ENCODE results near the gene WDTC1.

The WDTC1 gene

DNA sequence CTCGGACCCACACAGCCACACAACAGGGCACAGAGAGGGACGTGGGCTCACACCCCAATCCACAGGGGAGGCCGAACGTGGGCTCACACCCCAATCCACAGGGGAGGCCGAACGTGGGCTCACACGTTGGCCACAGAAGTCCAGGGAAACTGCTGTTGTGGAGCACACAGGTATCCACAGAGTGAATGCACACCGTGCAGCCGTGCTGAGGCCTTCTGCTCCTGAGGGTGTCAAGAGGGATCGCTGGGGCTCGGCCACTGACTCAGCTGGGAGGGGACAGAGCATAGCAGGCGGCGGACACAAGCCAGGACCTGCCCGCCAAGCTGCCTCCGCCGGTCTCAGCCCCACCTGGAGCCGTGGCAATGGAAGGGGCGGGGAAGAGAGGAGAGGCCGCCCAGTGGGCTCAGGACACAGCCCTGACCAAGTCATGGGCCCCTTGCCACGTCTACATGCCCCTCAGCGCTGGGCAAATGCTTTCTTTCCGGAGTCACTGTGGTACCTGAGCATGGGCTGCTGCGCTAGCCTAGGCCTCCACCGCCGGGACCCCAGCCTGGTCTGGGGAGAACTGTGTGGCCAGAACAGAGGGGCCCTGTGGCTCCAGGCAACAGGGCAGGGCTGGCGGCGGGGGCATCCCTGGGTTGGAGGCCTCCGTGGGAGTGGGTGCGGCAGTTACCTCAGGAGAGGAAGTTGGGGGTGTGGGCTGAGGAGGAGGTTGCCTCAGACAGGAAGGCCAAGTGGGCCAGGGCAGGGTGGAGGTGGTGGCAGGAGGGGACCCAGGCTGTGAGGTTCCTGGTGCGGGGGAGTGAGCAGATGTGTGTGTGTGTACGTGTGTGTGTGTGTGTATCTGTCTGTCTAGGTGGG lies 108.6 kb downstream of the WDTC1 start:
- H3K4me3 ChIP-seq (ENCODE audit: low read depth, low read length): no peak overlapping the region
- no peak for DNase-seq (ENCODE audit: low read depth)
- TF ChIP-seq, protein P1, sequence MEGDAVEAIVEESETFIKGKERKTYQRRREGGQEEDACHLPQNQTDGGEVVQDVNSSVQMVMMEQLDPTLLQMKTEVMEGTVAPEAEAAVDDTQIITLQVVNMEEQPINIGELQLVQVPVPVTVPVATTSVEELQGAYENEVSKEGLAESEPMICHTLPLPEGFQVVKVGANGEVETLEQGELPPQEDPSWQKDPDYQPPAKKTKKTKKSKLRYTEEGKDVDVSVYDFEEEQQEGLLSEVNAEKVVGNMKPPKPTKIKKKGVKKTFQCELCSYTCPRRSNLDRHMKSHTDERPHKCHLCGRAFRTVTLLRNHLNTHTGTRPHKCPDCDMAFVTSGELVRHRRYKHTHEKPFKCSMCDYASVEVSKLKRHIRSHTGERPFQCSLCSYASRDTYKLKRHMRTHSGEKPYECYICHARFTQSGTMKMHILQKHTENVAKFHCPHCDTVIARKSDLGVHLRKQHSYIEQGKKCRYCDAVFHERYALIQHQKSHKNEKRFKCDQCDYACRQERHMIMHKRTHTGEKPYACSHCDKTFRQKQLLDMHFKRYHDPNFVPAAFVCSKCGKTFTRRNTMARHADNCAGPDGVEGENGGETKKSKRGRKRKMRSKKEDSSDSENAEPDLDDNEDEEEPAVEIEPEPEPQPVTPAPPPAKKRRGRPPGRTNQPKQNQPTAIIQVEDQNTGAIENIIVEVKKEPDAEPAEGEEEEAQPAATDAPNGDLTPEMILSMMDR (conservative IDR thresholded peaks at IDR 0.05; ENCODE audit: low read depth, low read length): no peak

DNA sequence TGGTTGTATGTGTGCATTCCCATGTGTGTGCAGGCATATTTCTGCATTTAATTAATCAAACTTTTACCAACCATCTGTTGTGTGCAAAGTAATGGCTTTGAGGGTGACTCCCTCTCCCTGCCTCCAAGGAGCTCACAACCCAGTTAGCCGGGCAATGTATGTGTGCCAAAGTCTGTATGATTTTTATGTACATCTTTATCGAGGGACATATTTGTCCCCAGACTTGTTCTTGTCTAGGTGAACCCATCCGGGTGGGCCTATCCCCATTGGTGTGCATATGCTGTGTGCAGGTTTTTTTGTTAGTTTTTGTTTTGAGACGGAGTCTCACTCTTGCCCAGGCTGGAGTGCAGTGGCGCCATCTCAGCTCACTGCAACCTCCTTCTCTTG lies 109.2 kb downstream of the WDTC1 start:
- no peak overlapping the region for H3K4me3 ChIP-seq (ENCODE audit: low read depth, low read length)
- no peak for DNase-seq (ENCODE audit: low read depth)
- TF ChIP-seq, protein P1 (conservative IDR thresholded peaks at IDR 0.05; ENCODE audit: low read depth, low read length): no peak

DNA sequence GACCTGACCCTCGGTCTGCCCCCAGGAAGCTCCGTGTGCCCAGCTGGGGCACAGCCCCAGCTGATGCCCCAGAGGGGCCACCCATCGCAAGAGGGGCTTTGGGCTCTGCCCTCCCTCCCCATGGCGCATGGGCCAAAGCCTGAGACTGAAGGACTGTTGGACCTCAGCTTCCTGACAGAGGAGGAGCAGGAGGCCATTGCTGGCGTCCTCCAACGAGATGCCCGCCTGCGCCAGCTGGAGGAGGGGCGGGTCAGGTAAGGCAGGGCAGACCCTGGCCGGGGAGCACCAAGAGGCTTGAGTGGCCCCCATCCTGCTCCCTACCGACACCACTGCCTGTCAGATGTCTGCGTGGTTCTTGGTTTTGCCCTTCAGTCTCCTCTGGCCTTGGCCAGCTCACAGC lies 110.8 kb downstream of the WDTC1 start:
- no peak for DNase-seq (ENCODE audit: low read depth)
- TF ChIP-seq, protein P1 (conservative IDR thresholded peaks at IDR 0.05; ENCODE audit: low read depth, low read length): no peak
- no peak overlapping the region for H3K4me3 ChIP-seq (ENCODE audit: low read depth, low read length)

DNA sequence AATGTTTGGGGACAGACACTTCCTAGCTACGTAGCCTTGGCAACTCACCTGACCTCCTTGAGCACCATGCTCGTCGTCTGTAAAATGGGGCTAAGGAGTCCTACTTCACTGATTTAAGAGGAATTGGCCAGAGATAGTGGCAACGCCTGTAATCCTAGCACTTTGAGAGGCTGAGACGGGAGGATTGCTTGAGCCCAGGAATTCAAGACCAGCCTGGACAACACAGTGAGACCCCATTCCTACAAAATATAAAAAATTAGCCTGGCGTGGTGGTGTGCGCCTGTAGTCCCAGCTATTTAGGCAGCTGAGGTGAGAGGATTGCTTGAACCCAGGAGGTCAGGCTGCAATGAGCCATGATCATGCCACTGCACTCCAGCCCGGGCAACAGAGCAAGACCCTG lies 111.9 kb downstream of the WDTC1 start:
- DNase-seq (ENCODE audit: low read depth): no peak
- no peak overlapping the region for H3K4me3 ChIP-seq (ENCODE audit: low read depth, low read length)
- TF ChIP-seq, protein P1 (conservative IDR thresholded peaks at IDR 0.05; ENCODE audit: low read depth, low read length): no peak

DNA sequence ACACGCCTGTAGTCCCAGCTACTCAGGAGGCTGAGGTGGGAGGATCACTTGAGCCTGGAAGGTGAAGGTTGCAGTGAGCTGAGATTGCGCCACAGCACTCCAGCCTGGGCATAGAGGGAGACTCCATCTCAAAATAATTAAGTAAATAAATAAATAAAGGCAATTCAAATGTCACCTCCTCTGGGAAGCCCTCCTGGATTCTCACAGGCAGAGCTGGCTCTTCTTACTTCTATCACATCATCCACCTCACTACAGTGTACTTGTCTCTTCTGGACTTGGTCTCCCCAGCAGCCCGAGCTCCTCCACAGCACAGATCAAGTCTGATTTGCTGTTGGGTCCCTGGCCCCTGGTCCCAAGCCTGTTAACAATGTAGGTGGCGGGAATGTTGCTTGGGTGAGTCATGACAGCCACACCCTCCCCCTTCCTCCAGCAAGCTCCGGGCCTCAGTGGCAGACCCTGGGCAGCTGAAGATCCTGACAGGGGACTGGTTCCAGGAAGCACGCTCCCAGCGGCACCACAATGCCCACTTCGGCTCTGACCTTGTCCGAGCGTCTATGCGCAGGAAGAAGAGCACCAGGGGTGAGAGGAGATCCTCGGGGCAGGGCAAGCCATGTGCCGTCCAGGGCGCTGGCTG lies 112.7 kb downstream of the WDTC1 start:
- no peak overlapping the region for H3K4me3 ChIP-seq (ENCODE audit: low read depth, low read length)
- TF ChIP-seq, protein P1 (conservative IDR thresholded peaks at IDR 0.05; ENCODE audit: low read depth, low read length): no peak
- DNase-seq (ENCODE audit: low read depth): no peak

DNA sequence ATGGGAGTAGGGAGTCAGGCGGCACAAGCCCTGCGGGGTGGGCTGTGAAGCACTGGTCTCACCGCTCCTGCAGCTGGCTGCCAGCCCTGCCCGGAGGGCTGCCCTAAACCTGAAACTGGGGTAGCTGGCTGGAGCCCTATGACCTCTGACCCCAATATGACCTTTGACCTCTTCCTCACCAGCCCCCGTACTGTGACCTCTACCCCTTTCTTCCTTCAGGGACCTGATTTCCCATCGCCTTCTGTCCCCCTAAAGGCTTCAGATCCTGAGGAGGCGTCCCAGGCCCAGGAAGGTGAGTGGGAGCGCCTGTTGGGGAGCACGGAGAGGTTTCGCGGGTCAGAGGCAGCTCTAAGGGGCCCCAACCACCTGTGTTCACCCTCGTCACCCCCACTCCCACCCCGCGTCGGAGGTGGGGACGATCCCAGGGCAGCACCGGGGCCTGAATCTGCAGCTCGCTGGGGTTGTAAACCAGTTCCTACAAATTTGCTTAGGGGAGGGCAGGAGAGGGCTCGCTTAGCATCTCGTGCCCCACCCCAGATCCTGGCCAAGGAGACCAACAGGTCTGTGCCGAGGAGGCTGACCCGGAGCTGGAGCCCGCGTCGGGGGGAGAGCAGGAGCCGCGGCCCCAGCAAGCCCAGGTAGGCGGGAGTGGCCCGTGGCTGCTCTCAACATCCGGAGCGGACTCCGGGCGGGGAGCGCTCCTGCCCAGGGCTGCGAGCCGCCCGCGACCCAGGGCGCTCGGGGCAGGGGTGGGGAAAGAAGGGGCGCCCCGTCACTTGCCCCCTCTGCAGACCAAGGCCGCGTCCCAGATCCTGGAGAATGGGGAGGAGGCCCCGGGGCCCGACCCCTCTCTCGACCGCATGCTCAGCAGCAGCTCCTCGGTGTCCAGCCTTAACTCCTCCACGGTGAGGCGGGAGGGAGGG lies 114.7 kb downstream of the WDTC1 start:
- TF ChIP-seq, protein P1 (conservative IDR thresholded peaks at IDR 0.05; ENCODE audit: low read depth, low read length): no peak
- H3K4me3 ChIP-seq (ENCODE audit: low read depth, low read length): peak overlapping the region; percentile 49
- DNase-seq (ENCODE audit: low read depth): no peak
